ENCODE results near the gene LARP4B.

- no peak for TF ChIP-seq RAD21 (conservative IDR thresholded peaks at IDR 0.05)
- no peak for TF ChIP-seq TAF1 (IDR thresholded peaks at IDR 0.05; ENCODE audit: low read depth)
These were observed 14.6 kb downstream of the LARP4B start for GRCh38 chr10:916716-917415.
